Measurements from ENCODE around the gene WDR91. TPM values are rescaled to one million over a fixed set of nuclear protein-coding genes. Genes with fewer than 3 reads are reported as not detected.

The WDR91 gene
- total RNA-seq, 1 donor from 2014 or later = 6.8 TPM

DNA sequence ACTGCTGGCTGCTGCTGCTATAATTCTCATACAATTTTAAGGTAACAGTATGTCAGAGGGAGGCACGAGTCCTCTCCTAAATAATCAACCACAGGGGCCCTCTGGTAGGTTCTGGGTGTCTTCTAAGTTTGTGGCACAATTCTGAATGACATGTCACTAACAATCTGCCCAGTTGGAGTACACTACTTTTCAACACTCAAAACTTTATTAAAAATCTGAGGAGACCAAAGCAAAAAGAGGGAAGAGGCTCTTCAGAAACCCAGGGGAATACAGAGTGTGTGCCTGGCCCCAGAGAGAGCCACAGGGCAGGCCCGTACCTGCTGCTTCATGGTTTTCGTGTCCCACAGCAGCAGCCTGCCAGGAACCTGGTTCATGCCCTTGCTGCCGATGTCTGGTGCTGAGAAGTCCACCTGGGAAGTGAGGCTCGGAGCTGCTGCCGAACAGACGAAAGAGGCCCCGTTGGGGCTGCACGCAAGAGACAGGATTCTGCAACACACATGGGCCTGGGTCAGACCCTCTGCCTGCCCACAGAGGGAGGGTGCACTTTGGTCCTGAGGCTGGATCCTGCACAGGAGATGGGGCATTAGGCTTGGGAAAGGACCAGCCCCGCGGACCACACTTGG lies 18.3 kb downstream of the WDR91 start:
- H3K9me3 ChIP-seq (ENCODE audit: control insufficient read depth in 3 of 3, low read length in 3 of 3) = no peaks in the 10 kb centered on the region
- peaks cover 50 to 85% (median 78%) of the 10 kb centered on the region in 3 donors for H3K36me3 ChIP-seq (ENCODE audit: control insufficient read depth in 3 of 3, insufficient read depth in 3 of 3, low read length in 3 of 3)
- H3K27ac ChIP-seq (ENCODE audit: low read depth, low read length) = no peak overlapping the region
- peaks cover 0 to 6% (median 5%) of the 10 kb centered on the region in 3 donors for H3K4me1 ChIP-seq (ENCODE audit: control insufficient read depth in 3 of 3, insufficient read depth in 3 of 3, low read length in 3 of 3)
- H3K27me3 ChIP-seq (ENCODE audit: control insufficient read depth in 3 of 3, insufficient read depth in 3 of 3, low read length in 3 of 3) = no peaks in the 10 kb centered on the region
- H3K9ac ChIP-seq (ENCODE audit: low read depth in 1 of 3, low read length in 3 of 3) = no peak overlapping the region
- H3K4me3 ChIP-seq (ENCODE audit: low read length in 3 of 3) = no peak overlapping the region

DNA sequence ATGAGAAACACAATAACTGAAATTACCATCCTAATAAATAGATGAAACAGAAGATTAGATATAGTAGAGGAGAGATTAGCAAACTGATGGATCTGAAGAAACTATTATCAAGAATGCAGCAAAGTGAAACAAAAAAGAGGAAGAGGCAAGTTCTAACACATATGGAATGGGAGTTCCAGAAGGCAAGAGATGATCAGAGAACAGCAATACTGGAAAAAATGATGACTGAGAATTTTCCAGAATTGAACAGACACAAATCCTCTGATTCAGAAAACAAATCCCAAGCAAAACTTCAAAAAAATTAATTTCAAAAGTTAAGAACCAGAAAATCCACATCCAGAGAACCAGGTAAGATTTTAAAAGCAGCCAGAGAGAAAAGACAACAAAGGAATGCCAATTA lies 20.6 kb downstream of the WDR91 start:
- H3K9ac ChIP-seq (ENCODE audit: low read depth in 1 of 3, low read length in 3 of 3) = no peak overlapping the region
- no peak overlapping the region for H3K4me3 ChIP-seq (ENCODE audit: low read length in 3 of 3)
- H3K27ac ChIP-seq (ENCODE audit: low read depth, low read length) = no peak overlapping the region
- peaks cover 51 to 85% (median 77%) of the 10 kb centered on the region in 3 donors for H3K36me3 ChIP-seq (ENCODE audit: control insufficient read depth in 3 of 3, insufficient read depth in 3 of 3, low read length in 3 of 3)
- H3K9me3 ChIP-seq (ENCODE audit: control insufficient read depth in 3 of 3, low read length in 3 of 3) = no peaks in the 10 kb centered on the region
- H3K27me3 ChIP-seq (ENCODE audit: control insufficient read depth in 3 of 3, insufficient read depth in 3 of 3, low read length in 3 of 3) = no peaks in the 10 kb centered on the region
- peaks cover 0 to 6% (median 5%) of the 10 kb centered on the region in 3 donors for H3K4me1 ChIP-seq (ENCODE audit: control insufficient read depth in 3 of 3, insufficient read depth in 3 of 3, low read length in 3 of 3)

GRCh38 chr7:135189961-135190360 lies 21.4 kb downstream of the WDR91 start:
- H3K36me3 ChIP-seq (ENCODE audit: control insufficient read depth in 3 of 3, insufficient read depth in 3 of 3, low read length in 3 of 3) = peaks cover 57 to 89% (median 80%) of the 10 kb centered on the region in 3 donors
- no peak overlapping the region for H3K27ac ChIP-seq (ENCODE audit: low read depth, low read length)
- H3K9me3 ChIP-seq (ENCODE audit: control insufficient read depth in 3 of 3, low read length in 3 of 3) = no peaks in the 10 kb centered on the region
- H3K4me3 ChIP-seq (ENCODE audit: low read length in 3 of 3) = no peak overlapping the region
- no peaks in the 10 kb centered on the region for H3K27me3 ChIP-seq (ENCODE audit: control insufficient read depth in 3 of 3, insufficient read depth in 3 of 3, low read length in 3 of 3)
- no peak overlapping the region for H3K9ac ChIP-seq (ENCODE audit: low read depth in 1 of 3, low read length in 3 of 3)
- peaks cover 0 to 6% (median 5%) of the 10 kb centered on the region in 3 donors for H3K4me1 ChIP-seq (ENCODE audit: control insufficient read depth in 3 of 3, insufficient read depth in 3 of 3, low read length in 3 of 3)

DNA sequence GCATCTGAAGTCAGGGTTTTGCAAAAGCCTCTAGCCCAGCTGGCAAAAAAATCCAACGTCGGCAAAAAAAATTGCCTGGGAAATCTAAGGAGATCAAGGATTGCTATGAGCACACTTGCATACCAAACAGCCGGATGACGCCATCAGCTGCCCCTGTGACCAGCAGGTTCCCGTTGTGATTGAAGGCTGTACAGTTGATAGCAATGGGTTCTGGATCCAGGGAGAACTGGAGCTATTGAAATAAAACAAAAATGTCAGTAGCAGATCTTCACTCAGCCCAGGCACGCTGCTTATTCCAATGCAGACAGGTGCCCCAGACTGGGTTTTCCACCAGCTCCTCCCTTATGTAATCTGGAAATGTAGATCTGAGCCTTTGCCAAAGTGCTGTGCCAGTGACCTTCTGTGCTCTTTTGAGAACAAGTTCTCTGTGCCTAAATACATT lies 22.1 kb downstream of the WDR91 start:
- Histone ChIP-seq H3K36me3 (ENCODE audit: control insufficient read depth in 3 of 3, insufficient read depth in 3 of 3, low read length in 3 of 3) (peaks cover 55 to 88% (median 78%) of the 10 kb centered on the region in 3 donors), H3K9me3 (ENCODE audit: control insufficient read depth in 3 of 3, low read length in 3 of 3) (no peaks in the 10 kb centered on the region), H3K4me1 (ENCODE audit: control insufficient read depth in 3 of 3, insufficient read depth in 3 of 3, low read length in 3 of 3) (peaks cover 0 to 6% (median 5%) of the 10 kb centered on the region in 3 donors), H3K27me3 (ENCODE audit: control insufficient read depth in 3 of 3, insufficient read depth in 3 of 3, low read length in 3 of 3) (no peaks in the 10 kb centered on the region), H3K27ac (ENCODE audit: low read depth, low read length) (no peak overlapping the region), H3K4me3 (ENCODE audit: low read length in 3 of 3) (no peak overlapping the region), H3K9ac (ENCODE audit: low read depth in 1 of 3, low read length in 3 of 3) (no peak overlapping the region)

GRCh38 chr7:135188298-135188984 lies 22.9 kb downstream of the WDR91 start:
- Histone ChIP-seq H3K36me3 (ENCODE audit: control insufficient read depth in 3 of 3, insufficient read depth in 3 of 3, low read length in 3 of 3) (peaks cover 52 to 85% (median 79%) of the 10 kb centered on the region in 3 donors), H3K4me3 (ENCODE audit: low read length in 3 of 3) (no peak overlapping the region), H3K9me3 (ENCODE audit: control insufficient read depth in 3 of 3, low read length in 3 of 3) (no peaks in the 10 kb centered on the region), H3K9ac (ENCODE audit: low read depth in 1 of 3, low read length in 3 of 3) (no peak overlapping the region), H3K27me3 (ENCODE audit: control insufficient read depth in 3 of 3, insufficient read depth in 3 of 3, low read length in 3 of 3) (no peaks in the 10 kb centered on the region), H3K27ac (ENCODE audit: low read depth, low read length) (no peak overlapping the region), H3K4me1 (ENCODE audit: control insufficient read depth in 3 of 3, insufficient read depth in 3 of 3, low read length in 3 of 3) (peaks cover 0 to 6% (median 5%) of the 10 kb centered on the region in 3 donors)

GRCh38 chr7:135186841-135187253 lies 24.5 kb downstream of the WDR91 start:
- H3K4me1 ChIP-seq (ENCODE audit: control insufficient read depth in 3 of 3, insufficient read depth in 3 of 3, low read length in 3 of 3) = peaks cover 0 to 6% (median 5%) of the 10 kb centered on the region in 3 donors
- H3K9me3 ChIP-seq (ENCODE audit: control insufficient read depth in 3 of 3, low read length in 3 of 3) = peaks cover 0 to 6% (median 3%) of the 10 kb centered on the region in 3 donors
- peaks cover 55 to 85% (median 77%) of the 10 kb centered on the region in 3 donors for H3K36me3 ChIP-seq (ENCODE audit: control insufficient read depth in 3 of 3, insufficient read depth in 3 of 3, low read length in 3 of 3)
- no peak overlapping the region for H3K9ac ChIP-seq (ENCODE audit: low read depth in 1 of 3, low read length in 3 of 3)
- H3K4me3 ChIP-seq (ENCODE audit: low read length in 3 of 3) = no peak overlapping the region
- no peaks in the 10 kb centered on the region for H3K27me3 ChIP-seq (ENCODE audit: control insufficient read depth in 3 of 3, insufficient read depth in 3 of 3, low read length in 3 of 3)
- no peak overlapping the region for H3K27ac ChIP-seq (ENCODE audit: low read depth, low read length)

DNA sequence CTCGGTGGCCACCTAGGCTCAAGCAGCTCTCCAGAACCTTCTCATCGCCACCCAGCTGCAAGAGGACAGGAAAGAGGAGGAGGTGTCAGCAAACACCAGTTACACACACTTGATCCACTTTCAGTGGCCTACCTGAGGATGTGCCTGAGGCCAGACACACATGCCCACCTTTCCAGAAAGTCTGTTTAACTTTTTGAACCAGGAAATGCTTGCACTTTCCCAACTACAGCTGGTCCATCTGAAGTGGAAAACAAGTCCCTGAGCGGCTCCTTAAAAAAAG lies 25.1 kb downstream of the WDR91 start:
- Histone ChIP-seq H3K4me3 (ENCODE audit: low read length in 3 of 3) (no peak overlapping the region), H3K36me3 (ENCODE audit: control insufficient read depth in 3 of 3, insufficient read depth in 3 of 3, low read length in 3 of 3) (peaks cover 58 to 88% (median 79%) of the 10 kb centered on the region in 3 donors), H3K27ac (ENCODE audit: low read depth, low read length) (no peak overlapping the region)

DNA sequence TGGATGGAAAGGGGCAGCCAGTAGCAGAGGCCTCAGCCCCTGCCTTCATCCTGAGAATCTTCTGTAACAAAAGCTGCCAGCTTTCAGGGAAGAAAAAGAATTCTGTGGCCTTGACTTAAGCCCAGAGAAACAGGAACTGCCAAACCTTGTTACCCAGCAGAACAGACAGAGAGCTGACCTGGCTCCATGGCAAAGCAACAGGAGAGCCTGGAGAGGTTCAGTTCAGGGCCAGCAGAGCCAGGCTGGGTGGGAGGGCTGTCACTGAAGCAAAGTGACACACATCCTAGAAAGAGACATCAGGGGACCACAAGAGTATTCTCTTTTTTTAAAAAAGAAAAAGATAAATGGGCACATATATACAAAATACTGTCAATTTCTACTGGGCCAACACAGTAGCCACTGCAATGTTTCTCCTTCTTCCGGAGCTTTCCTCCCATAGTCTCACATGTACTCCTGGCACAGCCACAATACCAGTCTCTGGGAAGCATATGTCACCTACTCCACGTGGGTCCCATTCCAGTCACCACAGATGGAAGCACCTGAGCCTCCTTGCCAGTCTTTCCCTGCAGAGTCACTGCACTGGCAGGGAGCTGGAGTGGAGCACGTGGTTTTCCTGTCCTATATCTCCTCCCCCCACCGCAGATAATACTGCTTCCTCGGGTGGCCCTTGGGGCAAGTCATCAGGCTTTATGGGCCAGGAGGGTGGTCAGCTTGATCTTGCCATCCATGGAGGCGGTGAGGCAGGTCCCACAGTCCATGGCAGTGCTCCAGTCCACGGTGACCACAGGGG lies 25.7 kb downstream of the WDR91 start:
- Histone ChIP-seq H3K4me3 (ENCODE audit: low read length in 3 of 3) (no peak overlapping the region), H3K9me3 (ENCODE audit: control insufficient read depth in 3 of 3, low read length in 3 of 3) (peaks cover 3 to 9% (median 8%) of the 10 kb centered on the region in 3 donors), H3K4me1 (ENCODE audit: control insufficient read depth in 3 of 3, insufficient read depth in 3 of 3, low read length in 3 of 3) (peaks cover 0 to 6% (median 5%) of the 10 kb centered on the region in 3 donors), H3K9ac (ENCODE audit: low read depth in 1 of 3, low read length in 3 of 3) (no peak overlapping the region), H3K27me3 (ENCODE audit: control insufficient read depth in 3 of 3, insufficient read depth in 3 of 3, low read length in 3 of 3) (no peaks in the 10 kb centered on the region), H3K27ac (ENCODE audit: low read depth, low read length) (no peak overlapping the region), H3K36me3 (ENCODE audit: control insufficient read depth in 3 of 3, insufficient read depth in 3 of 3, low read length in 3 of 3) (peaks cover 58 to 89% (median 83%) of the 10 kb centered on the region in 3 donors)

More for the DNA sequence above, 25.1 kb downstream of the WDR91 start:
- Histone ChIP-seq H3K9ac (ENCODE audit: low read depth in 1 of 3, low read length in 3 of 3) (no peak overlapping the region), H3K4me1 (ENCODE audit: control insufficient read depth in 3 of 3, insufficient read depth in 3 of 3, low read length in 3 of 3) (peaks cover 0 to 6% (median 5%) of the 10 kb centered on the region in 3 donors), H3K9me3 (ENCODE audit: control insufficient read depth in 3 of 3, low read length in 3 of 3) (peaks cover 3 to 9% (median 3%) of the 10 kb centered on the region in 3 donors), H3K27me3 (ENCODE audit: control insufficient read depth in 3 of 3, insufficient read depth in 3 of 3, low read length in 3 of 3) (no peaks in the 10 kb centered on the region)

- no peaks in the 10 kb centered on the region for H3K27me3 ChIP-seq (ENCODE audit: control insufficient read depth in 3 of 3, insufficient read depth in 3 of 3, low read length in 3 of 3)
- H3K4me1 ChIP-seq (ENCODE audit: control insufficient read depth in 3 of 3, insufficient read depth in 3 of 3, low read length in 3 of 3) = peaks cover 0 to 3% (median 3%) of the 10 kb centered on the region in 3 donors
- H3K9ac ChIP-seq (ENCODE audit: low read depth in 1 of 3, low read length in 3 of 3) = no peak overlapping the region
- H3K4me3 ChIP-seq (ENCODE audit: low read length in 3 of 3) = no peak overlapping the region
- no peak overlapping the region for H3K27ac ChIP-seq (ENCODE audit: low read depth, low read length)
- peaks cover 63 to 93% (median 79%) of the 10 kb centered on the region in 3 donors for H3K36me3 ChIP-seq (ENCODE audit: control insufficient read depth in 3 of 3, insufficient read depth in 3 of 3, low read length in 3 of 3)
- H3K9me3 ChIP-seq (ENCODE audit: control insufficient read depth in 3 of 3, low read length in 3 of 3) = peaks cover 3 to 9% (median 9%) of the 10 kb centered on the region in 3 donors
Observed at GRCh38 chr7:135184254-135184841, 27.0 kb downstream of the WDR91 start.

Measured in skeletal muscle tissue (tissue), 4 donors.